ENCODE data around the gene TMEM219.
"Not testable (repeated sequence)": the region's sequence is repeated elsewhere in the genome, so short reads cannot be mapped to it uniquely, and the experiment has no call there.

TMEM219 gene

GRCh38 chr16:30011714-30012504 lies 50.0 kb downstream of the TMEM219 start:
- DNase-seq (ENCODE audit: low read depth): no peak

- not testable (repeated sequence) for DNase-seq (ENCODE audit: low read depth)
Observed at GRCh38 chr16:30012598-30012997, 50.7 kb downstream of the TMEM219 start.

- not testable (repeated sequence) for DNase-seq (ENCODE audit: low read depth)
Observed at GRCh38 chr16:30015450-30015849, 53.6 kb downstream of the TMEM219 start.

DNA sequence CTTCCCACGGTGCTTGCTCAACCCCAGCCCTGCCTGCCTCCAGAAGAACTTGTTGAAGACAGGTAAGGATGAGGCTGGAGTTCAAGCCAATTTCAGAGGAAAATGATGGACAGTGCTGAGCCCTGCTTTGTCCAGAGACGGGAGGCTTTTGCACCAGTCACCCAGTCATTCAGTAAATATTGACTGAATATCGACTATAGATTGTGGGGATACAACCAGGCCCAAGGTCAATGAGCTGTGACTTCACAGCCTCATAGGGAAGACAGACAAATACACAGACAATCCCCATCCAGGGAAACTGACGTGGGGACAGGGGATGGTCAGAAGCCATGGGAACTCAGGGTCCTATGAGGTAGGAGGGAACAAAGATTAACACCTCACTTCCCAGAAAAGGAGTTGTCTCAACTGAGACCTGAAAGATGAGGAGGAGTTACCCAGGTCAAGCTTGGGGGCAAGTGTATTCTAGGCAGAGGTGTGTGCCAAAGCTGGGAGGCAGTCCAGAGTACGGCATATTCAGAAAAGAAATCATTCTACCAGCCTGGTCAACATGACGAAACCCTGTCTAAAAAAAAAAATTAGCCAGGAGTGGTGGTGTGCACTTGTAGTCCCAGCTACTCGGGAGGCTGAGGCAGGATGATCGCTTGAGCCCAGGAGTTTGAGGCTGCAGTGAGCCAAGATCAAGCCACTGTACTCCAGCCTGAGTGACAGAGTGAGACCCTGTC lies 54.8 kb downstream of the TMEM219 start:
- no peak for DNase-seq (ENCODE audit: low read depth)

- no peak for DNase-seq (ENCODE audit: low read depth)
Observed at GRCh38 chr16:30017277-30017656, 55.4 kb downstream of the TMEM219 start.

- not testable (repeated sequence) for DNase-seq (ENCODE audit: low read depth)
Observed at GRCh38 chr16:30017937-30018336, 56.1 kb downstream of the TMEM219 start.

- DNase-seq (ENCODE audit: low read depth): no peak
Observed at GRCh38 chr16:30018731-30019158, 56.9 kb downstream of the TMEM219 start.
